ENCODE measurements around the gene RAB9A.
"Not testable (repeated sequence)": the region's sequence is repeated elsewhere in the genome, so short reads cannot be mapped to it uniquely, and the experiment has no call there.

The RAB9A gene

GRCh38 chrX:13654116-13654515 is 34.8 kb upstream of the RAB9A start:
- Histone ChIP-seq H3K4me1 (ENCODE audit: control insufficient read depth, low read depth, low read length) (peaks cover 4% of the 10 kb centered on the region), H3K27me3 (ENCODE audit: control insufficient read depth, insufficient read depth, low read length) (no peaks in the 10 kb centered on the region), H3K9me3 (ENCODE audit: control insufficient read depth, low read depth, low read length) (no peaks in the 10 kb centered on the region), H3K27ac (ENCODE audit: low read length) (no peak overlapping the region), H3K9ac (ENCODE audit: low read length) (peak overlapping the region; percentile 53), H3K4me3 (ENCODE audit: low read length) (peak overlapping the region; percentile 93), H3K36me3 (ENCODE audit: control insufficient read depth, low read depth, low read length) (peaks cover 9% of the 10 kb centered on the region)

DNA sequence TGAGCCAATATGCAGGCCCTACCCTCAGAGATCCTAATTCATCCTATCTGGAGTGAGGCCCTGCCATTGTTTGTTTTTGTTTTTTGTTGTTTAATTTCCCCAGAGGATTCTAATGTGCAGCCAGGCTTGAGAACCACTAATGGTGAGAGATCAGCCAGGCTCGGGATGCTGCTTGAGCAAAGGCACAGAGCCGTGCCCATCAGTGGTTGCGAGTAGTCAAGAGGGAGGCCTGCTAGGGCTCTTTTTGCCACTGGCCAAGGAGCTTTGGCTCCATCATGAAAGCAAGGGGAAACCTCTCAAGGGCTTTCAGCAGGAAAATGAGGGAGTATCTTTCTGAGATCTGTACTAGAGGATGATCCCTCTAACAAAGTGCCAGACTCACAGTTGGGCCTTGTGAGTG is 33.3 kb upstream of the RAB9A start:
- H3K27ac ChIP-seq (ENCODE audit: low read length), result no peak overlapping the region
- peaks cover 6% of the 10 kb centered on the region for H3K4me1 ChIP-seq (ENCODE audit: control insufficient read depth, low read depth, low read length)
- no peaks in the 10 kb centered on the region for H3K9me3 ChIP-seq (ENCODE audit: control insufficient read depth, low read depth, low read length)
- no peaks in the 10 kb centered on the region for H3K27me3 ChIP-seq (ENCODE audit: control insufficient read depth, insufficient read depth, low read length)
- H3K4me3 ChIP-seq (ENCODE audit: low read length), result no peak overlapping the region
- H3K9ac ChIP-seq (ENCODE audit: low read length), result no peak overlapping the region
- H3K36me3 ChIP-seq (ENCODE audit: control insufficient read depth, low read depth, low read length), result peaks cover 13% of the 10 kb centered on the region

- no peak overlapping the region for H3K27ac ChIP-seq (ENCODE audit: low read length)
- peak overlapping the region; percentile 28 for H3K9ac ChIP-seq (ENCODE audit: low read length)
- H3K9me3 ChIP-seq (ENCODE audit: control insufficient read depth, low read depth, low read length), result no peaks in the 10 kb centered on the region
- no peaks in the 10 kb centered on the region for H3K27me3 ChIP-seq (ENCODE audit: control insufficient read depth, insufficient read depth, low read length)
- peak overlapping the region; percentile 36 for H3K4me3 ChIP-seq (ENCODE audit: low read length)
- peaks cover 6% of the 10 kb centered on the region for H3K4me1 ChIP-seq (ENCODE audit: control insufficient read depth, low read depth, low read length)
- H3K36me3 ChIP-seq (ENCODE audit: control insufficient read depth, low read depth, low read length), result peaks cover 30% of the 10 kb centered on the region
These were observed 30.3 kb upstream of the RAB9A start for GRCh38 chrX:13658602-13659001.

GRCh38 chrX:13659063-13659462 is 29.9 kb upstream of the RAB9A start:
- Histone ChIP-seq H3K27ac (ENCODE audit: low read length) (no peak overlapping the region), H3K9me3 (ENCODE audit: control insufficient read depth, low read depth, low read length) (no peaks in the 10 kb centered on the region), H3K36me3 (ENCODE audit: control insufficient read depth, low read depth, low read length) (peaks cover 31% of the 10 kb centered on the region), H3K4me3 (ENCODE audit: low read length) (peak overlapping the region; percentile 36), H3K9ac (ENCODE audit: low read length) (peak overlapping the region; percentile 28), H3K4me1 (ENCODE audit: control insufficient read depth, low read depth, low read length) (peaks cover 6% of the 10 kb centered on the region), H3K27me3 (ENCODE audit: control insufficient read depth, insufficient read depth, low read length) (no peaks in the 10 kb centered on the region)

DNA sequence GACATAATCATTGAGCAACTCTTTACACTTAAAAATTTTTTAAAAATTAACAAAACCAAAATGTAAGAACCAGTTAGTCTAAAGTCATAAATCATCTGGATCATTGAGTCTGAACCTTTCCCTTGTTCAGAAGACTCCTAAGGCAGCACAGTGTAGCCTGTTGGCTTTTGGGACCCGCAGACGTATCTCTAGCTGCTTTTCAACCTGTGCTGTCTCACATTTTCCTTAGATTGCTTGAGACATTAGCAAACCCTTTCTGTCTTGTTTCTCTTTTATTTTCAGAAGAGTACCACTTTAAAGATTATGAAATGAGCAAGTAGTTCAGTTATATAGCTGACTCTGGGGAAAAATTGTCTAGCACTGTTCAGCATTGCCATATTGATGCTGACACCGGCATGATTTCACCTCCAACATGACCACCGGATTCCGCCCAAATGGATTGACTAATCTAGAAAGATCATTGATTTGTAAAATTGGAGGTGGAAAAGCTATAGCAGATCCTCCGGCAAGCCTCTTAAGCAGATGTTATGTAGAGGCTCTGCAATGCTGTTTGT is 27.1 kb upstream of the RAB9A start:
- Histone ChIP-seq H3K4me1 (ENCODE audit: control insufficient read depth, low read depth, low read length) (peaks cover 6% of the 10 kb centered on the region), H3K36me3 (ENCODE audit: control insufficient read depth, low read depth, low read length) (peaks cover 22% of the 10 kb centered on the region), H3K9ac (ENCODE audit: low read length) (no peak overlapping the region), H3K4me3 (ENCODE audit: low read length) (no peak overlapping the region), H3K9me3 (ENCODE audit: control insufficient read depth, low read depth, low read length) (no peaks in the 10 kb centered on the region), H3K27me3 (ENCODE audit: control insufficient read depth, insufficient read depth, low read length) (no peaks in the 10 kb centered on the region), H3K27ac (ENCODE audit: low read length) (no peak overlapping the region)

- H3K27me3 ChIP-seq (ENCODE audit: control insufficient read depth, insufficient read depth, low read length), result no peaks in the 10 kb centered on the region
These were observed 26.6 kb upstream of the RAB9A start for GRCh38 chrX:13662355-13662791.

GRCh38 chrX:13664020-13664419 is 24.9 kb upstream of the RAB9A start:
- H3K27ac ChIP-seq (ENCODE audit: low read length), result no peak overlapping the region
- H3K36me3 ChIP-seq (ENCODE audit: control insufficient read depth, low read depth, low read length), result peaks cover 22% of the 10 kb centered on the region
- H3K9me3 ChIP-seq (ENCODE audit: control insufficient read depth, low read depth, low read length), result no peaks in the 10 kb centered on the region
- H3K27me3 ChIP-seq (ENCODE audit: control insufficient read depth, insufficient read depth, low read length), result no peaks in the 10 kb centered on the region
- H3K4me1 ChIP-seq (ENCODE audit: control insufficient read depth, low read depth, low read length), result peaks cover 3% of the 10 kb centered on the region
- H3K9ac ChIP-seq (ENCODE audit: low read length), result no peak overlapping the region
- H3K4me3 ChIP-seq (ENCODE audit: low read length), result no peak overlapping the region

More at GRCh38 chrX:13662355-13662791, 26.6 kb upstream of the RAB9A start:
- no peak overlapping the region for H3K27ac ChIP-seq (ENCODE audit: low read length)
- peaks cover 22% of the 10 kb centered on the region for H3K36me3 ChIP-seq (ENCODE audit: control insufficient read depth, low read depth, low read length)
- H3K9ac ChIP-seq (ENCODE audit: low read length), result no peak overlapping the region
- peaks cover 6% of the 10 kb centered on the region for H3K4me1 ChIP-seq (ENCODE audit: control insufficient read depth, low read depth, low read length)
- no peaks in the 10 kb centered on the region for H3K9me3 ChIP-seq (ENCODE audit: control insufficient read depth, low read depth, low read length)
- no peak overlapping the region for H3K4me3 ChIP-seq (ENCODE audit: low read length)

- H3K4me3 ChIP-seq (ENCODE audit: low read length), result no peak overlapping the region
- peaks cover 18% of the 10 kb centered on the region for H3K36me3 ChIP-seq (ENCODE audit: control insufficient read depth, low read depth, low read length)
- no peak overlapping the region for H3K9ac ChIP-seq (ENCODE audit: low read length)
- H3K27me3 ChIP-seq (ENCODE audit: control insufficient read depth, insufficient read depth, low read length), result no peaks in the 10 kb centered on the region
- H3K27ac ChIP-seq (ENCODE audit: low read length), result no peak overlapping the region
- H3K9me3 ChIP-seq (ENCODE audit: control insufficient read depth, low read depth, low read length), result no peaks in the 10 kb centered on the region
- no peaks in the 10 kb centered on the region for H3K4me1 ChIP-seq (ENCODE audit: control insufficient read depth, low read depth, low read length)
These were observed 22.1 kb upstream of the RAB9A start for GRCh38 chrX:13666836-13667235.

GRCh38 chrX:13667919-13668318 is 21.0 kb upstream of the RAB9A start:
- H3K36me3 ChIP-seq (ENCODE audit: control insufficient read depth, low read depth, low read length), result peaks cover 8% of the 10 kb centered on the region
- no peaks in the 10 kb centered on the region for H3K27me3 ChIP-seq (ENCODE audit: control insufficient read depth, insufficient read depth, low read length)
- H3K4me1 ChIP-seq (ENCODE audit: control insufficient read depth, low read depth, low read length), result no peaks in the 10 kb centered on the region
- no peak overlapping the region for H3K27ac ChIP-seq (ENCODE audit: low read length)
- no peaks in the 10 kb centered on the region for H3K9me3 ChIP-seq (ENCODE audit: control insufficient read depth, low read depth, low read length)
- no peak overlapping the region for H3K9ac ChIP-seq (ENCODE audit: low read length)
- H3K4me3 ChIP-seq (ENCODE audit: low read length), result no peak overlapping the region

GRCh38 chrX:13669246-13669737 is 19.6 kb upstream of the RAB9A start:
- H3K4me1 ChIP-seq (ENCODE audit: control insufficient read depth, low read depth, low read length), result no peaks in the 10 kb centered on the region
- no peaks in the 10 kb centered on the region for H3K36me3 ChIP-seq (ENCODE audit: control insufficient read depth, low read depth, low read length)
- no peaks in the 10 kb centered on the region for H3K9me3 ChIP-seq (ENCODE audit: control insufficient read depth, low read depth, low read length)
- no peak overlapping the region for H3K4me3 ChIP-seq (ENCODE audit: low read length)
- H3K27ac ChIP-seq (ENCODE audit: low read length), result no peak overlapping the region
- H3K27me3 ChIP-seq (ENCODE audit: control insufficient read depth, insufficient read depth, low read length), result no peaks in the 10 kb centered on the region
- H3K9ac ChIP-seq (ENCODE audit: low read length), result no peak overlapping the region

- not testable (repeated sequence) for H3K36me3 ChIP-seq (ENCODE audit: control insufficient read depth, low read depth, low read length); H3K9me3 ChIP-seq (ENCODE audit: control insufficient read depth, low read depth, low read length); H3K27ac ChIP-seq (ENCODE audit: low read length); H3K27me3 ChIP-seq (ENCODE audit: control insufficient read depth, insufficient read depth, low read length); H3K4me1 ChIP-seq (ENCODE audit: control insufficient read depth, low read depth, low read length); H3K4me3 ChIP-seq (ENCODE audit: low read length); H3K9ac ChIP-seq (ENCODE audit: low read length)
These were observed 19.2 kb upstream of the RAB9A start for GRCh38 chrX:13669755-13670154.

GRCh38 chrX:13670197-13670596 is 18.7 kb upstream of the RAB9A start:
- no peak overlapping the region for H3K27ac ChIP-seq (ENCODE audit: low read length)
- H3K9ac ChIP-seq (ENCODE audit: low read length), result no peak overlapping the region
- H3K9me3 ChIP-seq (ENCODE audit: control insufficient read depth, low read depth, low read length), result no peaks in the 10 kb centered on the region
- no peaks in the 10 kb centered on the region for H3K4me1 ChIP-seq (ENCODE audit: control insufficient read depth, low read depth, low read length)
- H3K36me3 ChIP-seq (ENCODE audit: control insufficient read depth, low read depth, low read length), result no peaks in the 10 kb centered on the region
- H3K4me3 ChIP-seq (ENCODE audit: low read length), result no peak overlapping the region
- no peaks in the 10 kb centered on the region for H3K27me3 ChIP-seq (ENCODE audit: control insufficient read depth, insufficient read depth, low read length)
